Activated CD8-positive, alpha-beta memory T cell treated with anti-CD3 and anti-CD28 coated beads for 1 hour (primary cell): Measurements from ENCODE around the gene CSRNP2.
"Not testable (repeated sequence)": the region's sequence is repeated elsewhere in the genome, so short reads cannot be mapped to it uniquely, and the experiment has no call there.

Experiments used
- DNase-seq, 2 donors: peaks; one replicate each; pipeline ENCODE4 v3.0.0-alpha.2; 2020; ENCODE audit warnings: low read depth in 1 of 2; ENCODE audit errors: extremely low read depth in 1 of 2

Gene CSRNP2

DNA sequence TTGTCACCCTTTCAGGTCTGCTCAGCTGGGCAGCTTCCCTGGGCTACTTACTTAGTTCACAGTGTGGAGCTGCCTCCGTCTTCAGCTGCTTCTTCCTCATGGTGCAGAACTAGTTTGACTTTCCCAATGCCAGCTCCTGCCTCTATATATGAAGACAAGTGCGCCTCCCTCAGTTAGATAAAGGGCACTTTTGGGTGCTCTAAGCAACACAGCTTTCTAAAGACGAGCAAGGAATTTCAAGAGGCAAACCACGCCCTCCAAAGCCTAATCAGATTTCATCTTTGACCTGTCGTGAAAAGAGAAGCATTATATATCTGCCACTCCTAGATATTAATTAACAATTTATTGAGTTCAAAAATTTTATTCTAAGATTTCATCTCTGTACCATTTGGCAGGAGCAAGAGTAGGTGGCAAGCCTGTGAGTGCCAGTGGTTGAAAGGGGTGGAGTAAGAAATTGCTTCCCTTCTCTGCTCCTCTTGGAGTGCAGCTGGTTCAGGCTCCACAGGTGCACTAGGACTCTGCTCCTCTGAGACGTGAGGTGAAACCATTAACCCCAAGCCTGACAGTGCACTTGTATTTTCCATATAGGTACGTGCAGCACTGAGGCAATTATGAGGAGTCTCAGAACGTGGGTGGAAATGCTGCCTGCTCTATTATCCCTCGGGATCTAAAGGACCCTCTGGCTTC lies 55.1 kb downstream of the CSRNP2 start:
- DNase-seq: no peak

DNA sequence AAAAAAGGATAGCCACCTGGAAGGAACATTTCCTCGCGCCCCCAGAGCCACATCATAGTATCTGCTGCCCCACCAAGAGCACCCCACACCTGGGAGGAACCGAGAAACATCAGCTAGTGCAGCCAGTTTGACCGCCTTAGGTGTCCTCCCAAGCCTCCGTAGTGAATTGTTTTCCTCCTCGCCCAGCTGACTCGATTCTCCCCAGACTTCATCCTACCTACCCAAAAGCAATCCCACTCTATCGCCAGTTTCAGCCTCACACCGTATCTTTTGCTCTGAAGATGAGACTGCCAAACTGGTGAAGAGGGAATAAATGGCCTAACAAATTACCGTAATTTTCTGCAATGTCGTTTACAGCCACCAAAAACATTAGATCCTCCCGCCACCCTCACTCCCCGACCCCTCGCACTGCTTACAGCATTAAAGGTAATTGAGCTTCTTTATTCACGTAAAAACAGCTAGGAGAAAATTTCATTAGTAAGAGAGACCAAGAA lies 56.0 kb downstream of the CSRNP2 start:
- DNase-seq: no peak

DNA sequence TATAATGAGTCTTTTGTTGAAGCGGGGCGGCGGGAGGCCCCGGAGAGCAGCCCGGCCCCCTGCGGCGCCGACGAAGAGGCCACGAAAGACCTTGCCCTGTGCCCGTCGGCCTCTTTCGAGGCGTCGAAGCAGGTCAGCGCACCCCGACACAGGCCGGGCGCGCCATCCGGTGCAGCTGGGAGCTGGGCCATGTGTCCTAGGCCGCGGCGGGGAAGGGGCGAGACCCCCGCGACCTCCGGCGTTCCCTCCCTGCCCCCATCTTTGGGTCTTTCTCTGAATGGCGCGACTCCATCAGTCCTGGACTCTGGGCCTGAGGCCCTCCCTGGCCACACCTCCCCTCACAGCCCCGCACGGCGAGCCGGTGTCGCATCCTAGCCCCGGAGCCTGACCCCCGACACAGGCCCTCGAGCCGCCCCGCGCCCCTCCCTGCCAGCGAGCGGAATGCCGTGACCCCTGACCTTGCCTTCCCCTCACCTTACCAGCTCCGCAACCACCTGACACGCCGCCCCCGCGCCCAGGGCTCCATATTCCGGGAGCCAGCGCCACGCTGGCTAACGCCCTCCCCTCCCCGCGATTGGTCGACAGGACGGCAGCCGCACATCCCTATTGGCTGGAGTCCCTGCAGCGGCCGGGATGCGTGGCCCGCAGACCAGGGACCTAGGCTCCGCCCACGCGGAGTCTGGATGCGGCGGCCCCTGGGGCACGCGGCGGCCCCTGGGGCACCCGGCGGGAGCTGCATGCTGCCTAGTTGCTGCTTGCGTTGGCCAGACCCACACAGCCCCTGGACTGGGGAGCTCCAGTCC lies 57.4 kb downstream of the CSRNP2 start, which contains the start of gene SLC11A2:
TSS of gene SLC11A2 (minus strand) at position 549 of the 803 bp plus-strand sequence. CDS start 15,656 bp downstream, outside the sequence.
- peak; percentile 76 to 83 for DNase-seq

DNA sequence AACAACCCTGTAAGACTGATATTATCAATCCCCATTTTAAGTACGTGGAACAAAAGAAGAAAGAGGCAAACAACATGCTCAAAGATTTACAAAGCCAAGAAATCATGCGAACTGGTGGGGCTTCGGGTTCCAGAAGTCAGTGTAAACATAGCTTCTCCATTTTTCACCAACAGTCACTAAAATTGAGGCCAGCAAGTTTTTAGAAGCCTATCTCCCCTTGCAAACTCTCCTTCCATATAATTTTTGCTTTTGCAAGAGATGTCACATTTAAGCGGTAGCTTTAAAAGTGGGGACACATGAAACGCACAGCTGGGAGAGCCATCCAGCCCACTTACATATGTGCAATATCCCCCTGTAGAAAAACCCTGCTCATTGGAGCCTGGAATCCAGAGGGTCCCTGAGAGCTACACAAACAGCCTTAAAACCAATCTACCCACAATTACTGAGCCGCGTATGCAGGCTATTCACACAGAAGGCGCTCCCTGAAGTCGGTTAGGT lies 58.0 kb downstream of the CSRNP2 start:
- DNase-seq: no peak

DNA sequence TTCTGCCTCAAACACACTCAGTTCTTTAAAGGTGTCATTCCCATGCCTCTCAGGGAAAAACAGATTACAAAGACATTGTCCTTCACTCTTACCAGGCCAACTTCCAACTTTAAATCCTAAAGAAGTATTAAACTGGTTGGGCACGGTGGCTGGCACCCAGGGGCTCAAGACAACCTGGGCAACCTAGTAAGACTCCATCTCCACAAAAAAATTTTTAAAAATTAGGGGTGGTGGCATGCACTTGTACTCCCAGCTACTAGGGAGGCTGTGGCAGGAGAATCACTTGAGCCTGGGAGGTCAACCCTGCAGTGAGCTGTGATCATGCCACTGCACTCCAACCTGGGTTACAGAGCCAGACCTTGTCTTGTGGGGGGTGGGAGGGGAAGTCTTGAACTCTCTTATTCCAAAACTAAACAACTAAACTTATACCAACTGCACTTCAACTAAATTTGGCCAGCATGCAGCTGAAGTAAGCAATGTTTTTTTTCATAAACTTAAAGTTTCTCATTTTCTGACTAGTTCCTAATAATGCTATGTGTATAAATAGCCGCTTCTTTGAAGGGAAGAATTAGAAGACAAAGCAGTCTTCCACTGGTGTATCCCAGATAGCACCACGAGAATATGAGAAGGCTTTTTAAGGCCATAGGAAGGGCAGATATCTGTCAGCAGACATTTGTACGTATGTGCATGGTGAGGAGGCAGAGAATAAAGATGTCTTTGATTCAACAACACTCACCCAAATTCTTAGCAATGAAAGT lies 59.6 kb downstream of the CSRNP2 start:
- no peak for DNase-seq

DNA sequence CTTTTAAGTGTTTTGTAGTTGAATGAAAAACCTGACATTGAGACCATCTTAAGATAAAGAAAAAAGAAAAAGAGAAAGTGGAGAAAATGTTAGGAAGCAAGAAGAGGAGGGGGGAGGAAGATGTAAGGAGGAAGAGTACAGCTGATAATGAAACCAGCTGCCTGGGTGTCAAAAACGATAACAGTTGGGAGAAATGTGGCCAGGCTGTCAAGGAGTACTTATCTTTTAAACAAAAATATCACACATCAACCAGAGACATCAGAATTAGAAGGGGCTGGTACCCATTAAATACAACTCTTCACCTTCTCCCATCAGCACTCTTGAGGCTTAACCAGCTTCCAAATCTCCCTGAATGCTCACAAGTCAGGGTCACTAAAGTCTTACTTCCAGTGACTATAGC lies 61.7 kb downstream of the CSRNP2 start:
- DNase-seq: no peak

DNA sequence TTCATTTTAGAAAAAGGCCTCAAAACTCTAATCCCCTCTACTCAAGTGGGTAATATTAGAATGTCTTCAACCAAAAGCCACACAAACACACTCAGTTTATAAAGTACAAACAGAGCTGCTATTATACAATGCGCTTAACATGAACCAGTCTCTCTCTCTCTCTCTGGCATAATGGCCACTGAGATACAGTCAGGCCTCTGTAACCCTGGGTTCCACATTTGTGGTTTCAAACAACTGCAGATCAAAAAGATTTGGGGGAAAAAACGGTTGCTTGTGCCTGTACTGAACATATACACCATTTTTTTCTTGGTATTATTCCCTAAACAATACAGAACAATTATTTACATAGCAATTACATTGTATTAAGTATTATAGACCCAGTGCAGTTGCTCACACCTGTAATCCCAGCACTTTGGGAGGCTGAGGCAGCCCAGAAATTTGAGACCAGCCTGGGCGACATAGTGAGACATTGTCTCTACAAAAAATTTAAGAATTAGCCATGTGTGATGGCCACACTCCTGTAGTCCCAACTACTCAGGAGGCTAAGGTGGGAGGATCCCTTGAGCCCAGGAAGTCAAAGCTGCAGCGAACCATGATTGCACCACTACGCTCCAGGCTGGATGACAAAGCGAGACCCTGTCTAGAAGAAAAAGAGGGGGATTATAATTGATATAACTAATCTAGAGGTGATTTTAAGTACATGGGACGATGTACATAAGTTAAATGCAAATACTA lies 62.8 kb downstream of the CSRNP2 start:
- no peak for DNase-seq

DNA sequence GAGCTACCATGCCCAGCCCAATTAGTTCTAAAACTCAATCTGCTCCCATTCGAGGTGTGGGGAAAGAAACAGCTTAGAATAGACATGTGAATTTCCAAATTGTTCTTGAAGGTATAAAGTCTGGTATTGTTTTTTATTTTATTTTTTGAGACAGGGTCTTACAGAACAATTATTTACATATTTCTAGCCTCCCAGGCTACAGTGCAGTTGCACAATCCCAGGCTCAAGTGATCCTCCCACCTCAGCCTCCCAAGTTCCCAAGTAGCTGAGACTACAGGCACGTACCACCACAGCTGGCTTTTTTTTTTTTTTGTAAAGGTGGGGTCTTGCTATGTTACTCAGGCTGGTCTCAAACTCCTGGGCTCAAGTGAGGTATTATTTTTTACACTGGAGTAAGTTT lies 63.5 kb downstream of the CSRNP2 start:
- DNase-seq: no peak

DNA sequence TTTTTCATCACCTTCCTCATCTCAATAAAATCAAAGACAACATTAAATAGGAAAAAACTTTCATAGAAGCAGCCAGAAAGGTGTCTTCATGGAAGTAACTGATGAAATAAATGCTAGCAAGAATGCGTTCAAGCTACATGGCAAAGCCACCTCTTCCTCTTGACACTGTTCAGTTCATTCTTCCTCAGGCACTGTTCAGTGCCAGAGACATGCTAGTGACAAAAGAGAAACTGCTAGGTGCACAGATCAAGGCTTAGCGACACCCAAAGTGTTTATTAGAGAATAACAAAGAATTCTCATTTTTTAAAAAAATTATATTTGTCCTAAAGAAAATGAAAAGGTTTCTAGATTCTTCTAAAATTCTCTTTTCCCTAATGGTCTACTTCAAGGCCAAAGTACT lies 64.4 kb downstream of the CSRNP2 start:
- DNase-seq: no peak

DNA sequence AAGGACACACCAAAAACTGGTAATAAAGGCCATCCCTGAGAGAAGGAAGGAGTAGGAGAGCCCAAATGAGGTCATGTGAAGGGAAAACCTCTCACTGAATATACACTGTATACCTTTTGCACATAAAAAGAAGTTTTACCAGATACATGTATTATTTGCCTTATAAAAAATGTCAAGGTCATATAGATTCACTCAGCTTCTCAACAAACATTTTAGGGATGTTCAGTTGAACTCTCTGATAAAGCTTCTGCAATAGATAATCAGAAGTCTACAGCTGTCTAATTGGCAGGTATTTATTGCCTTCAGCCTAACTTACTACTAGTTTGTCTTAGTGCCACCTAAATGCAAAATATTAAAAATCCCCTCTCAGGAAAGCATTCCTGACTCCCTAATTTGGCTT lies 65.9 kb downstream of the CSRNP2 start:
- no peak for DNase-seq

DNA sequence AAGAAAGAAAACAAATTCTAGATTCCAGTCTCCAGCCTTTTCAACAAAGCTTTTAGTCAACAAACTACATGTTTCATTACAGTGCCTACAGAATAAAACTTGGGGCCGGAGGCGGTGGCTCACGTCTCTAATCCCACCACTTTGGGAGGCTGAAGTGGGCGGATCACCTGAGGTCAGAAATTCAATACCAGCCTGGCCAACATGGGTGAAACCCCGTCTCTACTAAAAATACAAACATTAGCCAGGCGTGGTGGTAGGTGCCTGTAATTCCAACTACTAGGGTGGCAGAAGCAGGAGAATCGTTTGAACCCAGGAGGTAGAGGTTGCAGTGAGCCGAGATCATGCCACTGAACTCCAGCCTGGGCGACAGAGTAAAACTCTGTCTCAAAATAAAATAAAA lies 68.9 kb downstream of the CSRNP2 start:
- not testable (repeated sequence) for DNase-seq

DNA sequence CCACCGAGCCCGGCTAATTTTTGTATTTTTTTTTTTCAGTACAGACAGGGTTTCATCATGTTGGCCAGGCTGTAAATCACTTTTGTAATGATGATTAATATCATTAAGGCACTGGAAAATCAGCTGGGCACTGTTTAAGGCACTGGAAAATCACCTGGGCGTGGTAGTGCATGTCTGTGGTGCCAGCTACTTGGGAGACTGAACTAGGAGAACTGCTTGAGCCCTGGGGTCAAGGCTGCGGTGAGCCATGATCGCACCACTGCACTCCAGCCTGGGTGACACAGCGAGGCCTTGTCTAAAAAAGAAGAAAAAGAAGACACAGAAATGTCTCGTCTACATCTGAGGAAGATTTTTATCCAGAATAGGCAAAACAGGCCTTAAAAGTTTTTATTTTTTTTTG lies 70.0 kb downstream of the CSRNP2 start:
- no peak for DNase-seq

DNA sequence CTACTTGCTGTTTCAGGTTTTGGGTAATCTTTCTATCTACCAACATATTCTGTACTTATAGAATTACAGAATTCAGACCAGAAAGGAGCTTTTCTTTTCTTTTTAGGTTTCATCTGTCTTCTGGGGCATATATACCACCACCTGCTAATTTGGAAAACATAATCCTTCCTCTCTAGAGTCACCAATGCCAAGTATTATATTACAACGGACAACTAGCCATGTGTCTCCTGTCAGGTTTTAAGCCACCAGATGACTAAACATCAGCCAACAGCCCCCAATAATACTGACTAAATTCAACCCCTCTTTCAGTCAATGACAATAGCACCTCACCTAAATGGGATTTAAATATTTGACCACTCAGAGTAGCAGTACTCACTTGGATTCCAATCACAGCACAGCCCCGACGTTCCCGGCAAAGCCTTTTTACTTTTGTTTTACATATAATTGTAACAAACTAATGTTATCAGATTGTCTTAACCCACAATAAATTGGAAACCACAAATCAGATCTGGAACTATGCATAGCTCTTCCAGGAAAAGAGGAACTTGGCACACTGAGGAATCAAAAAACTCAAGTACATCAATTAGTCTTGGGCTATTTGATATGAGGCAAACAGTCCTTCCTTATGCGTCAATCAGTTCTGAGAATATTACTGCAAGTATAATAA lies 70.7 kb downstream of the CSRNP2 start:
- no peak for DNase-seq

DNA sequence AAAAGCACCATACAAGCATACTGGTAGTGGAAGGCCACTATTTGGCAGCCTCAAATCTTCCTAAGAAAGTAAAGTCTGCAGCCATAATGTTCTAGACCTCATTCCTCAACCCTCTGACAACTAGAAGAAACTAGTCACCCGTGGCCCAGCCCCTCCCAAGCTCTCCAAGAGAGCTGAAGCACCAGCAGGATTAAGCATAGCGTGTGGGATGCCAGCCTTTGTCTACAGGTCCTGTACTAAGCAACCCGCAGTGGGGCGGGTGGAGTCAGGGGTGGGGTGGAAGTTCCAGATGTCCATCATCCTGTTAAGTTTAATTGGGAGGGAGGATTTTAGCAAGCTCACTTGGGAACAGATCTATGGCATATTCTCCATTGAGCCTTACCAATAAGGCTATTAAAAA lies 71.4 kb downstream of the CSRNP2 start:
- DNase-seq: no peak
